Measurements from ENCODE around the gene PRPS1. TPM values are rescaled to one million over a fixed set of nuclear protein-coding genes. Genes with fewer than 3 reads are reported as not detected.

Gene PRPS1
- total and polyA plus RNA-seq, 9 of the 15 experiments (the other 6 are each of a cell fraction or from before 2014, with no cell fraction given) = 47.8 to 175 (median 79.6) TPM

- in situ Hi-C loops (cut with MboI) = loop anchor here (5.0 kb wide), 2 partner anchors 34 to 99 kb away; partner anchors contain the start of genes NCBP2L and TSC22D3
- no peak for FAIRE-seq
- no peaks in the 10 kb centered on the region for H3K36me3 ChIP-seq (ENCODE audit: control insufficient read depth, insufficient read depth, low read length)
- CTCF ChIA-PET (ENCODE audit: low intra/inter-chr PET ratio) = no interaction called here
- H3K79me2 ChIP-seq (ENCODE audit: control insufficient read depth, insufficient read depth, low read length) = peaks cover 19% of the 10 kb centered on the region
- no peak for TF ChIP-seq NBN (IDR thresholded peaks at IDR 0.05; ENCODE audit: low read depth)
- no peak for TF ChIP-seq CBX2 (IDR thresholded peaks at IDR 0.05; ENCODE audit: insufficient read depth, low read length, poor library complexity, severe bottlenecking)
- no peak for TF ChIP-seq ARID1B (IDR thresholded peaks at IDR 0.05)
- no peak for TF ChIP-seq PHTF2 (CRISPR knock-in tag; IDR thresholded peaks at IDR 0.05)
- no peak for TF ChIP-seq ZNF589 (CRISPR knock-in tag; IDR thresholded peaks at IDR 0.05; ENCODE audit: low read depth)
- no peak for TF ChIP-seq BRD4 (IDR thresholded peaks at IDR 0.05)
- no peak for TF ChIP-seq HNRNPH1 (optimal IDR thresholded peaks at IDR 0.05; ENCODE audit: low read depth, low read length)
- no peak for TF ChIP-seq NFE2 (IDR thresholded peaks at IDR 0.05; ENCODE audit: low read depth)
- no peak for TF ChIP-seq PTTG1 (tag; IDR thresholded peaks at IDR 0.05; ENCODE audit: low read depth)
- no peak for TF ChIP-seq CAMTA2 (CRISPR knock-in tag; conservative IDR thresholded peaks at IDR 0.05)
- no peak for TF ChIP-seq MTA2 (IDR thresholded peaks at IDR 0.05; ENCODE audit: low read depth)
- TF ChIP-seq, protein P1, sequence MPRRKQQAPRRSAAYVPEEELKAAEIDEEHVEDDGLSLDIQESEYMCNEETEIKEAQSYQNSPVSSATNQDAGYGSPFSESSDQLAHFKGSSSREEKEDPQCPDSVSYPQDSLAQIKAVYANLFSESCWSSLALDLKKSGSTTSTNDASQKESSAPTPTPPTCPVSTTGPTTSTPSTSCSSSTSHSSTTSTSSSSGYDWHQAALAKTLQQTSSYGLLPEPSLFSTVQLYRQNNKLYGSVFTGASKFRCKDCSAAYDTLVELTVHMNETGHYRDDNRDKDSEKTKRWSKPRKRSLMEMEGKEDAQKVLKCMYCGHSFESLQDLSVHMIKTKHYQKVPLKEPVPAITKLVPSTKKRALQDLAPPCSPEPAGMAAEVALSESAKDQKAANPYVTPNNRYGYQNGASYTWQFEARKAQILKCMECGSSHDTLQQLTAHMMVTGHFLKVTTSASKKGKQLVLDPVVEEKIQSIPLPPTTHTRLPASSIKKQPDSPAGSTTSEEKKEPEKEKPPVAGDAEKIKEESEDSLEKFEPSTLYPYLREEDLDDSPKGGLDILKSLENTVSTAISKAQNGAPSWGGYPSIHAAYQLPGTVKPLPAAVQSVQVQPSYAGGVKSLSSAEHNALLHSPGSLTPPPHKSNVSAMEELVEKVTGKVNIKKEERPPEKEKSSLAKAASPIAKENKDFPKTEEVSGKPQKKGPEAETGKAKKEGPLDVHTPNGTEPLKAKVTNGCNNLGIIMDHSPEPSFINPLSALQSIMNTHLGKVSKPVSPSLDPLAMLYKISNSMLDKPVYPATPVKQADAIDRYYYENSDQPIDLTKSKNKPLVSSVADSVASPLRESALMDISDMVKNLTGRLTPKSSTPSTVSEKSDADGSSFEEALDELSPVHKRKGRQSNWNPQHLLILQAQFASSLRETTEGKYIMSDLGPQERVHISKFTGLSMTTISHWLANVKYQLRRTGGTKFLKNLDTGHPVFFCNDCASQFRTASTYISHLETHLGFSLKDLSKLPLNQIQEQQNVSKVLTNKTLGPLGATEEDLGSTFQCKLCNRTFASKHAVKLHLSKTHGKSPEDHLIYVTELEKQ (CRISPR knock-in tag; IDR thresholded peaks at IDR 0.05) = no peak
- TF ChIP-seq TRIM25 (IDR thresholded peaks at IDR 0.05; ENCODE audit: borderline replicate concordance) = no peak
- no peak for TF ChIP-seq NFIC (IDR thresholded peaks at IDR 0.05)
- POLR2A ChIA-PET = interaction anchor here (0.6 to 2.4 kb wide), 4 partner anchors 9 to 33 kb away, joined by 3 to 9 read pairs (median 5); no protein-coding TSS in a partner anchor
- H3K9ac ChIP-seq (ENCODE audit: insufficient read depth in 1 of 2, low read depth in 2 of 2, low read length in 2 of 2) = peak overlapping the region in 1 of 2 experiments; percentile 53; a peak in 1 of 4 replicates
- H3K9me1 ChIP-seq (ENCODE audit: control insufficient read depth, insufficient read depth, low read length) = no peaks in the 10 kb centered on the region
- intact Hi-C loops (cut with micrococcal nuclease) = loop anchor here (10.0 kb wide), 1 partner anchor 397 kb away; no protein-coding TSS in a partner anchor
- no peak overlapping the region for H3K4me3 ChIP-seq
- H3K27ac ChIP-seq (ENCODE audit: extremely low read depth, low read depth, low read length) = no peak overlapping the region
- WGBS (ENCODE audit: insufficient coverage, low coverage, missing lambda C conversion rate) = 63% methylated on average over 2 of the region's 4 CpGs
- no TSS peak for BruUV-seq (replicated peaks)
- H3K9me3 ChIP-seq (replicated peaks; ENCODE audit: control insufficient read depth, insufficient read depth, low read depth, low read length) = no peaks in the 10 kb centered on the region
- no peak overlapping the region for H3K4me2 ChIP-seq (ENCODE audit: insufficient read depth, low read length)
- H3K27me3 ChIP-seq (ENCODE audit: control insufficient read depth in 2 of 2, insufficient read depth in 2 of 2, low read length in 2 of 2) = no peaks in the 10 kb centered on the region
- no peaks in the 10 kb centered on the region for H4K20me1 ChIP-seq (replicated peaks; ENCODE audit: control insufficient read depth, insufficient read depth, low read length)
- ATAC-seq = no peak
- no peak for DNase-seq (ENCODE audit: extremely low read depth in 1 of 4, low spot score in 3 of 4)
- peak overlapping the region; percentile 48 for H2AFZ ChIP-seq (ENCODE audit: low read depth, low read length)
- H3K4me1 ChIP-seq (replicated peaks in 1 of 2; ENCODE audit: control insufficient read depth in 2 of 2, insufficient read depth in 2 of 2, low read length in 2 of 2) = peaks cover 25 to 39% of the 10 kb centered on the region in 2 experiments; a peak in 4 of 5 replicates
Measured at GRCh38 chrX:107677909-107678308, 49.6 kb downstream of the PRPS1 start.
